Adipocyte (in vitro differentiated cells): Measurements from ENCODE around the gene XCR1.

Source experiments
- DNase-seq: peaks from one replicate; pipeline ENCODE4 v3.0.0-alpha.2; 2015; ENCODE audit warnings: low read depth
- H3K27me3 ChIP-seq: replicated peaks from 2 replicates; pipeline ENCODE4 v1.7.0; 2013; ENCODE audit warnings: mild to moderate bottlenecking, low read length, moderate library complexity; ENCODE audit not compliant: control insufficient read depth, insufficient read depth
- H3K36me3 ChIP-seq: 2 replicates; pipeline ENCODE4 v1.7.0; 2013; ENCODE audit warnings: low read length, mild to moderate bottlenecking, moderate library complexity; ENCODE audit not compliant: control insufficient read depth, insufficient read depth, severe bottlenecking
- H3K4me1 ChIP-seq: 2 replicates; pipeline ENCODE4 v1.7.0; 2013; ENCODE audit warnings: mild to moderate bottlenecking, low read length, moderate library complexity; ENCODE audit not compliant: control insufficient read depth, insufficient read depth
- H3K4me3 ChIP-seq: 2 replicates; pipeline ENCODE4 v1.7.0; 2013; ENCODE audit warnings: mild to moderate bottlenecking, low read length, moderate library complexity
- H3K9ac ChIP-seq: 2 replicates; pipeline ENCODE4 v1.7.0; 2013; ENCODE audit warnings: mild to moderate bottlenecking, low read length, moderate library complexity
- H3K9me3 ChIP-seq: 2 replicates; pipeline ENCODE4 v1.7.0; 2013; ENCODE audit warnings: mild to moderate bottlenecking, low read length, moderate library complexity; ENCODE audit not compliant: control insufficient read depth

Gene XCR1, protein sequence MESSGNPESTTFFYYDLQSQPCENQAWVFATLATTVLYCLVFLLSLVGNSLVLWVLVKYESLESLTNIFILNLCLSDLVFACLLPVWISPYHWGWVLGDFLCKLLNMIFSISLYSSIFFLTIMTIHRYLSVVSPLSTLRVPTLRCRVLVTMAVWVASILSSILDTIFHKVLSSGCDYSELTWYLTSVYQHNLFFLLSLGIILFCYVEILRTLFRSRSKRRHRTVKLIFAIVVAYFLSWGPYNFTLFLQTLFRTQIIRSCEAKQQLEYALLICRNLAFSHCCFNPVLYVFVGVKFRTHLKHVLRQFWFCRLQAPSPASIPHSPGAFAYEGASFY

DNA sequence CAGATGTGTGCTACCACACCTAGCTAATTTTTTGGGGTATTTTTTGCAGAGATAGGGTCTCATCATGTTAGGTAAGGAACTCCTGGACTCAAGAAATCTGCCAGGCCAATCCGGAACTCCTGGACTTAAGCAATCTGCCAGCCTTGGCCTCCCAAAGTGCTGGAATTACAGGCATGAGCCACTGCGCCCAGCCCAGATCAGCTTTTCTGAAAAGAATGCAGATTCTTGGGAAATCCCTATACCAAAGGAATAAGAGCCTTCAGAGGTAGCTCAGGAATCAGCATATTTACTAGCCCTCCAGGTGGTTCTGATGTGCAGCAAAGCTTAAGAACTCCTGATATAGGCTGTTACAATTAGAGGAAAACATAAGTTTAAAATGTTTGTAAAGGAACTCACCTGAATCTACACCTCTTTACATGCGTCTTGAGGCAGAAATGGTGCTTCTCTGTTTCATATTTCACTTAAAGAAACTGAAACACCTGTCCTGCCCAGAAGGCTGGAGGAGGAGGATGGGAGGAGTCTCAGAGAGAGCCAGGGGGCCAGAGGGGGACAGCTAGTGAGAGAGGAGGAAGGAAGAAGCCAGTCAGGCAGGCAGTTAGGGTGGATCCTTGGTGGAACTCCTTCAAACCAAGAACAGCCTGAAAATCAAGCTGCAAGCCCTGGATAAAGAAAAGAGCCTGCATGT lies at the start of gene XCR1:
XCR1 (minus strand) TSS at position 463 of the 685 bp plus-strand sequence. CDS start 5,536 bp downstream, outside the sequence.
- Histone ChIP-seq H3K9ac (no peak within 1 kb of the TSS), H3K4me1 (peaks cover 9% of the 10 kb centered on the region), H3K4me3 (no peak within 1 kb of the TSS), H3K27me3 (no peaks in the 10 kb centered on the region), H3K36me3 (no peaks in the 10 kb centered on the region), H3K9me3 (peaks cover 16% of the 10 kb centered on the region)
- no peak for DNase-seq

DNA sequence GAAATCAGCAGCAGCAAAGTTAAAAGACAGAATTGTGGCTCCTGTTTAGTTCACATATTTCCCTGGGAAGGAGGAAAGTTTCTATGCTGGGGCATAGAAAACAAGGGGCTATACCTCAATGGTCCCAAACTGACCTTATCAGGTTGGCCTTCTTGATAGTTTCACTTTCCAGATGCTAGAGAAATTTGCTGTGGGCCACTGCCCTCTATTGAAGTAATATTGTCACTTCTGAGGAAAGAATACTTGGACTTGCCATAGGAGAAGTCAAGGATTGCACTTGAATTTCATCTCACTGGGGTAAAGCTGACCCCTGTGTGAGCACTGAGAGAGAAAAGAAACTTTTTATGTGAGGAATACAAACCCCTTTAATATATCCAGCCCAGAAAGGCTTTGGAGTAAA lies 49.3 kb upstream of the XCR1 start:
- Histone ChIP-seq H3K9ac (no peak overlapping the region), H3K4me3 (no peak overlapping the region), H3K4me1 (peaks cover 20% of the 10 kb centered on the region), H3K27me3 (no peaks in the 10 kb centered on the region), H3K36me3 (no peaks in the 10 kb centered on the region), H3K9me3 (peaks cover 4% of the 10 kb centered on the region)
- DNase-seq = peak; percentile 28

DNA sequence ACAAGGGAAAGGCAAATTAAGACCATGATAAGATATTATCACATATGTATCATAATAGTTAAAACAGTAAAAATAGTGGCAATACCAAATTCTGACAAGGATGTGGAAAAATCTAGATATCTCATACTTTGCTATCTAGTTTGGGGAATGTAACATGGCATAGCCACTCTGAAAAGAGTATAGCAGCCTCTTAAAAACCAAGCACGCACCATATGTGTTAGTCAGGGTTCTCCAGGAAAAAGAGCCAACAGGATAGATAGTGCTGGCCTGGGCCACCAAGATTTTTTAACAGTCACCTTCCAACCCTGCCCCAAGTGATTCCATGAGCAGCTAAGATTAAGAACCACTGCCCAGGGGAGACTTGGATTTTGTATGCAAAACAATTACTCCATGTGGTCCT lies 48.5 kb upstream of the XCR1 start:
- H3K27me3 ChIP-seq = no peaks in the 10 kb centered on the region
- no peak for DNase-seq
- no peak overlapping the region for H3K4me3 ChIP-seq
- peaks cover 12% of the 10 kb centered on the region for H3K4me1 ChIP-seq
- no peaks in the 10 kb centered on the region for H3K36me3 ChIP-seq
- no peak overlapping the region for H3K9ac ChIP-seq
- H3K9me3 ChIP-seq = peaks cover 4% of the 10 kb centered on the region

DNA sequence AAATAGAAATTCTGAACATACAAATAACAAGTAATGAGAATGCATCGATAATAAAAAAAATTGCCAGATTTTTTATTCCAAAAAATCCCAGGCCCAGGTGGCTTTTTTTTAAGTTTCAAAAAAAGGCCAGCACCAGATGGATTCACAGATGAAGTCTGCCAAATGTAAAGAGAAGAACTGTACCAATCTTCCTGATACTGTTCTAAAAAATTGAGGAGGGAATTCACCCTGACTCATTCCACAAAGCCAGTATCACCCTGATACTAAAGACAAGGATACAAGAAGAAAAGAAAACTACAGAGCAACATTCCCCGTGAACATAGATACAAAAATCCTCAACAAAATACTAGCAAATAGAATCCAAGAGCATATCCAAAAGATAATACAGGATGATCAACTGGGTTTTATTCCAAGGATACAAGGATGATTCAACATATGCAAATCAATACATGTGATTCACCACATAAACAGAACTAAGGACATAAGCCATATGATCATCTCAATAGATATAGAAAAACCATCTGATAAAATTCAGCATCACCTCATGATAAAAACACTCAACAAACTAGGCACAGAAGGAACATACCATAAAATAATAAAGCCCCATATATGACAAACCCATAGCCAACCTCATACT lies 44.1 kb upstream of the XCR1 start:
- DNase-seq = no peak
- peaks cover 4% of the 10 kb centered on the region for H3K9me3 ChIP-seq
- H3K4me3 ChIP-seq = no peak overlapping the region
- peaks cover 12% of the 10 kb centered on the region for H3K4me1 ChIP-seq
- H3K27me3 ChIP-seq = no peaks in the 10 kb centered on the region
- no peak overlapping the region for H3K9ac ChIP-seq
- no peaks in the 10 kb centered on the region for H3K36me3 ChIP-seq

DNA sequence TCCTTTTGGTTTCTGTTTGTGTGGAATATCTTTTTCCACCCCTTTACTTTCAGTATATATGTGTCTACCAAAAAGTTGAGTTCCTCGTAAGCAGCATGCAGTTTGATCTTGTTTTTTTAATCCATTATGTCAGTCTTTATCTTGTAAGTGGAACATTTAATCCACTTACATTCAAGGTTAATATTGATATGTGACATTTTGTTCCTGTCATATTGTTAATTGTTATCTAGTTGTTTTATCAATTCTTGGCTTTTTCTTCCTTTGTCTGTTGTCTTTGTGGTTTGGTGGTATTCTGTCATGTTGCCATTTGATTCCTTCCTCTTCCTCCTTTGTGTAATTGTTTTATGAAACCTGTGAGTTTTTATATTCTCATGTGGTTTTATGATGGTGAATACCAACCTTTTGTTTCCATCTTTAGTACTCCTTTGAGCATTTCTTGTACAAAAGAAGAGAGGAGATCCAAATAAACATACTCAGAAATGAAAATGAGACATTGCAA lies 43.4 kb upstream of the XCR1 start:
- Histone ChIP-seq H3K9me3 (peaks cover 4% of the 10 kb centered on the region), H3K4me3 (no peak overlapping the region), H3K36me3 (no peaks in the 10 kb centered on the region), H3K9ac (no peak overlapping the region), H3K27me3 (no peaks in the 10 kb centered on the region), H3K4me1 (peaks cover 12% of the 10 kb centered on the region)
- DNase-seq = no peak

DNA sequence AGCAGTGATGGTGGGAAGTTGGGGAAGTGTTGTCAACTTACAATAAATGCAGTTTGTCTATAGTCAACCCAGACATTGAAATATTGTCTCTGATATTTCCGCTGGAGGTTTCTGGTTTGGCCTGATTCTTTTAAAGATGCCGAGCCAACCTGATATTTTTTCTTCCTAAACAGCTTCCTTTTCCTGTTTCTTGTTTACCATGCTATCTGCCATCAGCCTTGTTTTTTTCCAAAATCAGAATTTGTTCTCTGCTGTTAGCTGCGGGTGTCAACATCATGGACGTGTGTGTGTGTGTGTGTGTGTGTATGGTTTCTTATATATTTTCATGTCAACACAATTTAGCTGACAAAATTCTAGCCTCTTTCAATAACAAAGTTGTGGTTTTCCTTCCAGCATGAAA lies 41.2 kb upstream of the XCR1 start:
- DNase-seq = no peak
- H3K36me3 ChIP-seq = no peaks in the 10 kb centered on the region
- H3K27me3 ChIP-seq = no peaks in the 10 kb centered on the region
- peaks cover 4% of the 10 kb centered on the region for H3K9me3 ChIP-seq
- no peak overlapping the region for H3K9ac ChIP-seq
- H3K4me3 ChIP-seq = no peak overlapping the region
- H3K4me1 ChIP-seq = peaks cover 18% of the 10 kb centered on the region

DNA sequence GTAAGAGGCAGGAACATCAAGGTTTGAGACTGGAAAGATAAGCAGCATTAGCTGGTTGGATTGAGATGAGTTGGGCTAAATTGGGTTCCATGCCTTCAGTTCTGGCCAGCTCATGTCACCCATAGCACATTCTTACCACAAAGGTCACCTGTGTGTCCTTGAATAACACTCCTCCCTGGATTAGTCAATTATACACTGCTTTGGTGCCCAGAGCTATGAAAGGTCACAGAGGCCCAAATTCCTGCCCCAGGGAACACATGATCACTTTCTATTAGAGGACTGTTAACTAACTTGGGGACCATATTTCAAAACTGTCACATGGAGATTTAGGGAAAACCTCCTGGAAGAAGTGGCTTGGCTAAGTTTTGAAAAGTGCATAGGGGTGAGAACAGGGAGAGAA lies 40.1 kb upstream of the XCR1 start:
- Histone ChIP-seq H3K36me3 (no peaks in the 10 kb centered on the region), H3K4me1 (peaks cover 29% of the 10 kb centered on the region), H3K4me3 (no peak overlapping the region), H3K9me3 (no peaks in the 10 kb centered on the region), H3K9ac (no peak overlapping the region), H3K27me3 (no peaks in the 10 kb centered on the region)
- no peak for DNase-seq

DNA sequence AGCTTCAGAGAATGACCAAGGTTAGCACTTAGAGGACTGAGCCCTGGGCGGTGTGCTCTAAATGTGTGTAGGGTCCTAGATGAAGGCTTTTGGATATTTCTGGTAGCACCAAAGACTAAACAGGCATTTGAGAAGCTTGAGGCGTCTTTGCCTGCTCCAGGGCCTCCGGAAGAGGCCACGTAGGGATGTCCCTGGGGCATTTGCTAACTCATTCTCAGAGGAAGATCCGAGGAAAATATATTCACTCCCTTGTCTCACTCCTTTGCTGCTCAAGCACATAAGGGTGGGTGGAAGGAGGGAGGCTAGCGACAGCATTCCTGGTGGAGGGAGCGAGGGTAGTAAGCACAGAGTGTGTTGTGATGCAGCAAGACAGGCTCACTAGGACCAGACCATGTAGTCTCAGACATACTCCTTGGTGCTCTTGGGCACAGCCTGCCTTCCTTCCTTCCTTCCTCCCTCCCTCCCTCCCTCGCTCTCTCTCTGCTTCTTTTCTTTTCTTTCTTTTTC lies 38.5 kb upstream of the XCR1 start:
- Histone ChIP-seq H3K27me3 (no peaks in the 10 kb centered on the region), H3K9me3 (no peaks in the 10 kb centered on the region), H3K9ac (no peak overlapping the region), H3K4me1 (peaks cover 45% of the 10 kb centered on the region), H3K36me3 (no peaks in the 10 kb centered on the region), H3K4me3 (no peak overlapping the region)
- no peak for DNase-seq

DNA sequence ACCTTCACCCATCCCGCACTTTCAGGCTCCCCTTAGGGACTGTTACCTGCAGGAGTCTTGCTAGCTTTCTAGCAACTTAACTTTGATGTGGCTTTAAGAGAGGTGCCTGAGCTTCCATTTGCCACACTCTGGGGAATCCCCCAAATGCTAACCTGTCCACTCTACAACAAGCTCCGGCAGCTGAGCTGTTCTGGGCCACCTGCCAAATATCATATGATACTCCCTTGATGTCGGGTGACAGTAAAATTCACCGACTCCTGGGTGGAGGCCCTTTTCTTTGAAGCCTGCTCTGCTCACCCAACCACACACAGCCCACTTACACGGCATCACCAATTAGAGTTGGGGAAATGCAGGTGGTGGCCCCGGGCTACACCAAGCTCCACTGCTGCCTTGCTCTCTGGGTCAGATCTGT lies 38.0 kb upstream of the XCR1 start:
- Histone ChIP-seq H3K9me3 (no peaks in the 10 kb centered on the region), H3K4me3 (no peak overlapping the region), H3K27me3 (no peaks in the 10 kb centered on the region), H3K9ac (no peak overlapping the region), H3K4me1 (peaks cover 47% of the 10 kb centered on the region), H3K36me3 (no peaks in the 10 kb centered on the region)
- DNase-seq = no peak

DNA sequence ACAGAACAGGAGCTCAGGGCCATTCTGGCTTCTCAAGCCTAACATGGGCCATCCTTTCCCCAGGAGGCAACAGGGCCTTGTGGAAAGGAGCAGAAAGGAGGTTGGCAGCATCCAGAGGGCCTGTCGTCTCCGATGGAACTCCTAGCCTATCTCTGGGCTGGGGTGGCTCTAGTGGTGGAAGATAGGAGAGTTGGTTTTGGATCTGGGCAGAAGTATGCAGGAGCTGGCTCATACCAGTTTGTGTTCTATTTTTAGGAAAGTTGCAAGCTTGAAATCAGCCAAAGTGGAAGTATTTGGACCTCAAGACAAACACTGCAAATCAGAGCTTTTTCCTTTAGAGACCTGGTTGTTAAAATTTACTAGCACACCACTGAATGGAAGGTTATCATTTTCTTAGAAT lies 35.4 kb upstream of the XCR1 start:
- no peaks in the 10 kb centered on the region for H3K9me3 ChIP-seq
- no peaks in the 10 kb centered on the region for H3K36me3 ChIP-seq
- peak overlapping the region; percentile 35 for H3K4me3 ChIP-seq
- H3K27me3 ChIP-seq = no peaks in the 10 kb centered on the region
- DNase-seq = peak; percentile 38
- H3K9ac ChIP-seq = peak overlapping the region; percentile 19
- H3K4me1 ChIP-seq = peaks cover 45% of the 10 kb centered on the region

DNA sequence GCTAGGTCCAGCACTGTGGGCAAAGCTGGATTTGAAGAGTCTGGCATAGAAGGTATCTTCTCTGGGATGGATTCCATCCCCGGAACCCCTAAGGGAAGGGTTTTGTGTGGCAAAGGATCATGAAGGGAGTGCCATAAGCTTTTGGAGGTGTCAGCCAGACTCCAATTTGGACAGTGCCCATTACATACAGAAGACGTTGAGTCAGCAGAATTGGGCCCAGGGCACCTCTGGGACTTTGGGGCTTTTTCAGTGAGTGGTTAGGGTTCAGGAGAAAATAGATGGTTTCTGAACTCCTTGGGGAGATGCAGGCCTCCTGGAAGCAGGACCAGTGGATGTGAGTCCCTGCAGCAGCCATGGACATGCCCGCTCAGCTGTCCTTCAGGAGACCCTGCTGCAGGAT lies 34.6 kb upstream of the XCR1 start:
- Histone ChIP-seq H3K27me3 (no peaks in the 10 kb centered on the region), H3K9ac (no peak overlapping the region), H3K9me3 (no peaks in the 10 kb centered on the region), H3K4me1 (peaks cover 37% of the 10 kb centered on the region), H3K36me3 (no peaks in the 10 kb centered on the region), H3K4me3 (no peak overlapping the region)
- DNase-seq = no peak
